GM23248 (cell line): ENCODE measurements around the gene PYGB. TPM values are rescaled to one million over a fixed set of nuclear protein-coding genes. Genes with fewer than 3 reads are reported as not detected.

ENCODE experiments used
- DNase-seq: peaks from one replicate; pipeline ENCODE4 v3.0.0-alpha.2; 2015
- H2AFZ ChIP-seq: fragments of 200-600 bp; sonication (generic); 2 replicates; pipeline ENCODE4 v1.6.1; 2016; ENCODE audit warnings: antibody characterized with exemption
- H3F3A ChIP-seq: fragments of 200-600 bp; sonication (generic); 2 replicates; pipeline ENCODE4 v1.6.1; 2016; ENCODE audit warnings: mild to moderate bottlenecking, antibody characterized with exemption, mixed run types; ENCODE audit not compliant: insufficient read depth
- H3K27ac ChIP-seq: fragments of 200-600 bp; sonication (generic); 2 replicates; pipeline ENCODE4 v1.5.1; 2016; ENCODE audit warnings: mild to moderate bottlenecking
- H3K27me3 ChIP-seq: fragments of 200-600 bp; sonication (generic); replicated peaks from 2 replicates; pipeline ENCODE4 v1.6.1; 2016; ENCODE audit warnings: mild to moderate bottlenecking; ENCODE audit not compliant: insufficient read depth
- H3K36me3 ChIP-seq: fragments of 200-600 bp; sonication (generic); 2 replicates; pipeline ENCODE4 v1.6.1; 2016; ENCODE audit warnings: low read depth, mild to moderate bottlenecking
- H3K4me1 ChIP-seq: fragments of 200-600 bp; sonication (generic); 2 replicates; pipeline ENCODE4 v1.6.1; 2016; ENCODE audit warnings: mild to moderate bottlenecking; ENCODE audit not compliant: insufficient read depth
- H3K4me2 ChIP-seq: fragments of 200-600 bp; sonication (generic); one replicate; pipeline ENCODE4 v1.6.1; 2016; ENCODE audit warnings: mild to moderate bottlenecking; ENCODE audit not compliant: unreplicated experiment
- H3K4me3 ChIP-seq: fragments of 200-600 bp; sonication (generic); 2 replicates; pipeline ENCODE4 v1.5.1; 2016; ENCODE audit warnings: mild to moderate bottlenecking
- H3K79me2 ChIP-seq: fragments of 200-600 bp; sonication (generic); 2 replicates; pipeline ENCODE4 v1.6.1; 2016; ENCODE audit warnings: mild to moderate bottlenecking; ENCODE audit not compliant: insufficient read depth
- H3K9ac ChIP-seq: fragments of 200-600 bp; sonication (generic); 2 replicates; pipeline ENCODE4 v1.6.1; 2016; ENCODE audit warnings: mild to moderate bottlenecking
- H3K9me2 ChIP-seq: fragments of 200-600 bp; sonication (generic); 2 replicates; pipeline ENCODE4 v1.6.1; 2016; ENCODE audit warnings: mixed run types, mild to moderate bottlenecking, moderate library complexity; ENCODE audit not compliant: insufficient read depth
- H3K9me3 ChIP-seq: fragments of 200-600 bp; sonication (generic); one replicate; pipeline ENCODE4 v1.6.1; 2017; ENCODE audit warnings: low read depth
- H4K20me1 ChIP-seq: fragments of 200-600 bp; sonication (generic); 2 replicates; pipeline ENCODE4 v1.6.0; 2016; ENCODE audit not compliant: insufficient read depth
- EZH2 ChIP-seq: fragments of 200-600 bp; sonication (generic); IDR thresholded peaks from 2 replicates; pipeline ENCODE4 v1.6.1; 2018; ENCODE audit warnings: antibody characterized with exemption, mild to moderate bottlenecking; ENCODE audit not compliant: insufficient read depth, poor library complexity, severe bottlenecking
- EZH2phosphoT487 ChIP-seq: fragments of 200-600 bp; sonication (generic); IDR thresholded peaks from 2 replicates; pipeline ENCODE4 v1.6.1; 2018; ENCODE audit warnings: antibody characterized with exemption, moderate library complexity, mild to moderate bottlenecking, low read depth; ENCODE audit not compliant: insufficient read depth
- WGBS, 2 experiments: methylation state at CpG; one replicate each; pipeline ENCODE4 v1.1.6; 2015 to 2017; ENCODE audit warnings: low lambda C conversion rate in 2 of 2, low coverage in 1 of 2; ENCODE audit errors: missing lambda C conversion rate in 2 of 2; 5-methylcytosine and 5-hydroxymethylcytosine counted together
- in situ Hi-C: fragments of 300-500 bp; cut with MboI; formaldehyde crosslinking; loops from 2 replicates; pipeline ENCODE4 v1.15.0; 2020
- polyA plus RNA-seq: library from polyadenylated mRNA; unstranded; fragments of >200 nt; fragmentation: Nextera tagmentation; extraction: Ambion mirVana; gene quantifications from 2 replicates; pipeline ENCODE4 v1.2.1, GENCODE V29; 2016
- total RNA-seq: library from RNA; depleted of rRNA; stranded (reverse); fragments of >200 nt; shearing (Covaris generic); gene quantifications from 2 replicates; pipeline ENCODE4 v1.2.3, GENCODE V29; 2014

The PYGB gene
- total and polyA plus RNA-seq, 2 experiments from 2014 or later: 74.1 to 116 TPM

- in situ Hi-C loops: no loop called here
- no peaks in the 10 kb centered on the region for H4K20me1 ChIP-seq
Measured at GRCh38 chr20:25203871-25204320, 44.0 kb upstream of the PYGB start.

GRCh38 chr20:25204550-25205276 lies 43.2 kb upstream of the PYGB start:
- WGBS, 2 experiments: 93 to 94% methylated on average over 9 of the region's 9 CpGs
- in situ Hi-C loops: no loop called here
- H3K9me2 ChIP-seq: no peaks in the 10 kb centered on the region

More at GRCh38 chr20:25203871-25204320, 44.0 kb upstream of the PYGB start:
- peaks cover 94% of the 10 kb centered on the region for H3K79me2 ChIP-seq
- no peak overlapping the region for H2AFZ ChIP-seq
- no peak for DNase-seq
- TF ChIP-seq EZH2 (no peak), EZH2phosphoT487 (no peak)
- H3K9me3 ChIP-seq: no peaks in the 10 kb centered on the region
- H3F3A ChIP-seq: 0 out of 2 replicates have a peak, but pooled peaks cover 6% of the 10 kb centered on the region
- 93 to 100% methylated on average over 1 of the region's 1 CpG for WGBS, 2 experiments
- H3K27me3 ChIP-seq: no peaks in the 10 kb centered on the region
- no peaks in the 10 kb centered on the region for H3K36me3 ChIP-seq
- H3K9ac ChIP-seq: no peak overlapping the region
- peaks cover 16% of the 10 kb centered on the region for H3K4me1 ChIP-seq
- H3K27ac ChIP-seq: no peak overlapping the region
- H3K9me2 ChIP-seq: no peaks in the 10 kb centered on the region
- H3K4me3 ChIP-seq: no peak overlapping the region
- no peak overlapping the region for H3K4me2 ChIP-seq

GRCh38 chr20:25205277-25206062 lies 42.4 kb upstream of the PYGB start:
- 0 out of 2 replicates have a peak, but pooled peaks cover under 1% of the 10 kb centered on the region for H3K4me1 ChIP-seq
- 84 to 85% methylated on average over 18 to 20 of the region's 21 CpGs for WGBS, 2 experiments
- no peak overlapping the region for H3K4me3 ChIP-seq
- H3K27ac ChIP-seq: no peak overlapping the region
- peaks cover 86% of the 10 kb centered on the region for H3K79me2 ChIP-seq
- no peak for TF ChIP-seq EZH2
- TF ChIP-seq EZH2phosphoT487: no peak
- H3K36me3 ChIP-seq: 0 out of 2 replicates have a peak, but pooled peaks cover 2% of the 10 kb centered on the region
- DNase-seq: no peak
- no peaks in the 10 kb centered on the region for H3K9me2 ChIP-seq
- H3F3A ChIP-seq: no peaks in the 10 kb centered on the region
- H3K27me3 ChIP-seq: no peaks in the 10 kb centered on the region
- in situ Hi-C loops: no loop called here
- no peak overlapping the region for H2AFZ ChIP-seq
- H3K4me2 ChIP-seq: no peak overlapping the region
- no peaks in the 10 kb centered on the region for H3K9me3 ChIP-seq
- H4K20me1 ChIP-seq: no peaks in the 10 kb centered on the region
- no peak overlapping the region for H3K9ac ChIP-seq

More at GRCh38 chr20:25204550-25205276, 43.2 kb upstream of the PYGB start:
- peaks cover 92% of the 10 kb centered on the region for H3K79me2 ChIP-seq
- H3K4me2 ChIP-seq: no peak overlapping the region
- TF ChIP-seq EZH2phosphoT487 (no peak), EZH2 (no peak)
- H3K36me3 ChIP-seq: 0 out of 2 replicates have a peak, but pooled peaks cover under 1% of the 10 kb centered on the region
- no peak overlapping the region for H3K4me3 ChIP-seq
- H3K9ac ChIP-seq: no peak overlapping the region
- peaks cover 8% of the 10 kb centered on the region; the same call in 1 of the 2 replicates for H3K4me1 ChIP-seq
- no peaks in the 10 kb centered on the region for H3F3A ChIP-seq
- no peak overlapping the region for H3K27ac ChIP-seq
- no peaks in the 10 kb centered on the region for H3K27me3 ChIP-seq
- DNase-seq: no peak
- H3K9me3 ChIP-seq: no peaks in the 10 kb centered on the region
- no peaks in the 10 kb centered on the region for H4K20me1 ChIP-seq
- no peak overlapping the region for H2AFZ ChIP-seq

- Histone ChIP-seq H3K27me3 (no peaks in the 10 kb centered on the region), H3K4me1 (no peaks in the 10 kb centered on the region), H3K9me2 (no peaks in the 10 kb centered on the region), H4K20me1 (no peaks in the 10 kb centered on the region), H3F3A (no peaks in the 10 kb centered on the region), H3K79me2 (peaks cover 81% of the 10 kb centered on the region), H3K9me3 (no peaks in the 10 kb centered on the region), H3K27ac (no peak overlapping the region), H2AFZ (no peak overlapping the region), H3K4me3 (no peak overlapping the region), H3K4me2 (no peak overlapping the region), H3K9ac (no peak overlapping the region), H3K36me3 (peaks cover 7% of the 10 kb centered on the region; the same call in 1 of the 2 replicates)
- in situ Hi-C loops: no loop called here
- DNase-seq: no peak
- 91 to 93% methylated on average over 9 of the region's 9 CpGs for WGBS, 2 experiments
- no peak for TF ChIP-seq EZH2phosphoT487
- no peak for TF ChIP-seq EZH2
Measured at GRCh38 chr20:25206063-25206403, 41.9 kb upstream of the PYGB start.
